Measurements from ENCODE around the gene AGPAT4.

- no peak for TF ChIP-seq CTCF (IDR thresholded peaks at IDR 0.05; ENCODE audit: low read length)
- no peak for TF ChIP-seq EZH2 (optimal IDR thresholded peaks at IDR 0.05; ENCODE audit: low read depth, low read length)
- TF ChIP-seq EZH2phosphoT487 (IDR thresholded peaks at IDR 0.05; ENCODE audit: low read length): no peak
Observed at GRCh38 chr6:161279677-161280415, 6.0 kb upstream of the AGPAT4 start.
